PC-9 (cell line): ENCODE data around the gene EVC. TPM values are rescaled to one million over a fixed set of nuclear protein-coding genes. Genes with fewer than 3 reads are reported as not detected.

Experiments
- BruUV-seq: library from RNA; stranded (reverse); fragments of 400-500 nt; replicated peaks from 2 replicates; lab custom pipeline; 2021; lab: Mats Ljungman, UMichigan
- CTCF ChIA-PET: fragments of 300-600 bp; sonication (Branson Sonifier 250); formaldehyde crosslinking; loops from one replicate; lab custom pipeline; 2022; ENCODE audit warnings: antibody characterized with exemption; lab: Charles Lee
- POLR2A ChIA-PET: fragments of 300-600 bp; sonication (Branson Sonifier 250); formaldehyde crosslinking; loops from one replicate; lab custom pipeline; 2022; ENCODE audit warnings: antibody characterized with exemption; ENCODE audit not compliant: unreplicated experiment; lab: Charles Lee
- DNase-seq, 2 experiments: peaks; one replicate each; pipeline versions ENCODE4 v3.0.0 to v3.0.0-alpha.2; 2015 to 2022; ENCODE audit warnings: mixed read lengths in 1 of 2
- H2AFZ ChIP-seq: fragments of 200-600 bp; sonication (generic); 2 replicates; pipeline ENCODE4 v1.8.1; 2017; ENCODE audit warnings: antibody characterized with exemption
- H3F3A ChIP-seq: fragments of 200-600 bp; sonication (generic); 2 replicates; pipeline ENCODE4 v1.8.1; 2017; ENCODE audit warnings: antibody characterized with exemption, mild to moderate bottlenecking, low read depth; ENCODE audit not compliant: insufficient read depth
- H3K27ac ChIP-seq: fragments of 200-600 bp; sonication (generic); 2 replicates; pipeline ENCODE4 v1.6.1; 2016; ENCODE audit warnings: mixed run types
- H3K27me3 ChIP-seq: fragments of 200-600 bp; sonication (generic); 2 replicates; pipeline ENCODE4 v1.6.1; 2016; ENCODE audit warnings: low read depth, mixed run types; ENCODE audit not compliant: insufficient read depth
- H3K36me3 ChIP-seq: fragments of 200-600 bp; sonication (generic); 2 replicates; pipeline ENCODE4 v1.6.1; 2016; ENCODE audit warnings: low read depth, mixed run types
- H3K4me1 ChIP-seq: fragments of 200-600 bp; sonication (generic); replicated peaks from 2 replicates; pipeline ENCODE4 v1.6.1; 2016; ENCODE audit warnings: mixed run types; ENCODE audit not compliant: insufficient read depth
- H3K4me2 ChIP-seq: fragments of 200-600 bp; sonication (generic); 2 replicates; pipeline ENCODE4 v1.6.1; 2017; ENCODE audit warnings: mixed run types
- H3K4me3 ChIP-seq: fragments of 200-600 bp; sonication (generic); 2 replicates; pipeline ENCODE4 v1.6.1; 2016; ENCODE audit warnings: mixed run types
- H3K79me2 ChIP-seq: fragments of 200-600 bp; sonication (generic); 2 replicates; pipeline ENCODE4 v1.6.1; 2017; ENCODE audit warnings: low read depth, mixed run types
- H3K9me2 ChIP-seq: fragments of 200-600 bp; sonication (generic); 2 replicates; pipeline ENCODE4 v1.8.1; 2017; ENCODE audit warnings: mild to moderate bottlenecking; ENCODE audit not compliant: insufficient read depth
- H3K9me3 ChIP-seq: fragments of 200-600 bp; sonication (generic); 2 replicates; pipeline ENCODE4 v1.8.1; 2016; ENCODE audit warnings: low read depth; ENCODE audit not compliant: insufficient read depth
- H4K20me1 ChIP-seq: fragments of 200-600 bp; sonication (generic); 2 replicates; pipeline ENCODE4 v1.8.1; 2017; ENCODE audit not compliant: insufficient read depth
- CTCF ChIP-seq: fragments of 200-600 bp; sonication (generic); conservative IDR thresholded peaks from 2 replicates; pipeline ENCODE4 v1.6.1; 2017; ENCODE audit warnings: mixed run types, antibody characterized with exemption, mild to moderate bottlenecking, moderate library complexity
- EZH2 ChIP-seq: fragments of 200-600 bp; sonication (generic); IDR thresholded peaks from 2 replicates; pipeline ENCODE4 v1.8.0; 2017; ENCODE audit warnings: antibody characterized with exemption, low read depth
- intact Hi-C: fragments of 100-400 bp; cut with micrococcal nuclease; formaldehyde crosslinking; loops from one replicate; pipeline ENCODE4 v1.10.0; 2022; ENCODE audit not compliant: unreplicated experiment
- total RNA-seq: library from RNA; stranded (reverse); gene quantifications from 2 replicates; pipeline ENCODE4 v1.2.3, GENCODE V29; 2021

EVC gene
- total RNA-seq, 1 experiment from 2014 or later = 14.0 TPM

GRCh38 chr4:5801696-5802095, 90.7 kb downstream of the EVC start:
- ChIA-PET POLR2A (no interaction called here), CTCF (no interaction called here)
- Histone ChIP-seq H2AFZ (no peak overlapping the region), H3K79me2 (no peaks in the 10 kb centered on the region), H3K4me3 (no peak overlapping the region), H3K36me3 (no peaks in the 10 kb centered on the region), H3K4me1 (no peaks in the 10 kb centered on the region), H3K4me2 (no peak overlapping the region), H4K20me1 (no peaks in the 10 kb centered on the region), H3F3A (no peaks in the 10 kb centered on the region), H3K27me3 (no peaks in the 10 kb centered on the region), H3K9me3 (no peaks in the 10 kb centered on the region), H3K9me2 (no peaks in the 10 kb centered on the region), H3K27ac (no peak overlapping the region)
- intact Hi-C loops = no loop called here
- BruUV-seq = no TSS peak
- DNase-seq = no peak
- TF ChIP-seq CTCF (no peak), EZH2 (no peak)

- Histone ChIP-seq H3K4me1 (no peaks in the 10 kb centered on the region), H3K9me2 (no peaks in the 10 kb centered on the region), H4K20me1 (no peaks in the 10 kb centered on the region), H3F3A (no peaks in the 10 kb centered on the region), H3K27me3 (no peaks in the 10 kb centered on the region), H3K4me3 (no peak overlapping the region), H2AFZ (no peak overlapping the region), H3K9me3 (no peaks in the 10 kb centered on the region), H3K27ac (no peak overlapping the region), H3K36me3 (no peaks in the 10 kb centered on the region), H3K4me2 (no peak overlapping the region), H3K79me2 (no peaks in the 10 kb centered on the region)
- CTCF ChIA-PET = interaction anchor here (0.6 kb wide), 1 partner anchor 408 kb away, joined by 4 read pairs; no protein-coding TSS in a partner anchor
- no peak for DNase-seq
- intact Hi-C loops = no loop called here
- POLR2A ChIA-PET = no interaction called here
- BruUV-seq = no TSS peak
- TF ChIP-seq EZH2 = no peak
- TF ChIP-seq CTCF = no peak
These were observed 91.6 kb downstream of the EVC start for GRCh38 chr4:5802565-5802964.

- Histone ChIP-seq H3K9me2 (no peaks in the 10 kb centered on the region), H3K27ac (no peak overlapping the region), H3K27me3 (no peaks in the 10 kb centered on the region), H4K20me1 (no peaks in the 10 kb centered on the region), H3K4me2 (no peak overlapping the region), H3F3A (no peaks in the 10 kb centered on the region), H3K36me3 (no peaks in the 10 kb centered on the region), H3K9me3 (no peaks in the 10 kb centered on the region), H3K4me1 (no peaks in the 10 kb centered on the region), H3K4me3 (no peak overlapping the region), H2AFZ (no peak overlapping the region), H3K79me2 (no peaks in the 10 kb centered on the region)
- no peak for TF ChIP-seq EZH2
- no peak for DNase-seq
- ChIA-PET CTCF (no interaction called here), POLR2A (interaction anchor here (0.6 kb wide), 1 partner anchor 25 kb away, joined by 3 read pairs; no protein-coding TSS in a partner anchor)
- no TSS peak for BruUV-seq
- intact Hi-C loops = no loop called here
These were observed 93.7 kb downstream of the EVC start for GRCh38 chr4:5804656-5805055.

GRCh38 chr4:5805270-5805669, 94.3 kb downstream of the EVC start:
- no peak overlapping the region for H3K4me3 ChIP-seq
- CTCF ChIA-PET = no interaction called here
- H3F3A ChIP-seq = no peaks in the 10 kb centered on the region
- POLR2A ChIA-PET = no interaction called here
- H3K27me3 ChIP-seq = no peaks in the 10 kb centered on the region
- no peaks in the 10 kb centered on the region for H3K4me1 ChIP-seq
- TF ChIP-seq EZH2 (no peak), CTCF (no peak)
- no peak overlapping the region for H3K4me2 ChIP-seq
- no peaks in the 10 kb centered on the region for H3K36me3 ChIP-seq
- H2AFZ ChIP-seq = no peak overlapping the region
- no peak overlapping the region for H3K27ac ChIP-seq
- no peaks in the 10 kb centered on the region for H3K9me3 ChIP-seq
- H3K9me2 ChIP-seq = no peaks in the 10 kb centered on the region
- no TSS peak for BruUV-seq
- no peaks in the 10 kb centered on the region for H3K79me2 ChIP-seq
- no peaks in the 10 kb centered on the region for H4K20me1 ChIP-seq
- intact Hi-C loops = no loop called here
- DNase-seq = no peak
